Stimulated activated CD8-positive, alpha-beta memory T cell treated with anti-CD3 and anti-CD28 coated beads, Interleukin-12 subunit alpha, Interleukin-12 subunit beta, amount 100 ng/mL, for 4 hours (primary cell): Measurements from ENCODE around the gene CBX7.
A peak's percentile ranks its signal among the peaks of the same experiment; 100 is the strongest.

Source experiments
- DNase-seq: peaks from one replicate; pipeline ENCODE4 v3.0.0-alpha.2; 2020; ENCODE audit warnings: low read depth

Gene CBX7

GRCh38 chr22:39147335-39148025 lies 5.0 kb downstream of the CBX7 start:
- DNase-seq, result no peak

GRCh38 chr22:39146256-39147101 lies 6.0 kb downstream of the CBX7 start:
- no peak for DNase-seq

- DNase-seq, result peak; percentile 39
Observed at GRCh38 chr22:39144101-39144767, 8.2 kb downstream of the CBX7 start.

DNA sequence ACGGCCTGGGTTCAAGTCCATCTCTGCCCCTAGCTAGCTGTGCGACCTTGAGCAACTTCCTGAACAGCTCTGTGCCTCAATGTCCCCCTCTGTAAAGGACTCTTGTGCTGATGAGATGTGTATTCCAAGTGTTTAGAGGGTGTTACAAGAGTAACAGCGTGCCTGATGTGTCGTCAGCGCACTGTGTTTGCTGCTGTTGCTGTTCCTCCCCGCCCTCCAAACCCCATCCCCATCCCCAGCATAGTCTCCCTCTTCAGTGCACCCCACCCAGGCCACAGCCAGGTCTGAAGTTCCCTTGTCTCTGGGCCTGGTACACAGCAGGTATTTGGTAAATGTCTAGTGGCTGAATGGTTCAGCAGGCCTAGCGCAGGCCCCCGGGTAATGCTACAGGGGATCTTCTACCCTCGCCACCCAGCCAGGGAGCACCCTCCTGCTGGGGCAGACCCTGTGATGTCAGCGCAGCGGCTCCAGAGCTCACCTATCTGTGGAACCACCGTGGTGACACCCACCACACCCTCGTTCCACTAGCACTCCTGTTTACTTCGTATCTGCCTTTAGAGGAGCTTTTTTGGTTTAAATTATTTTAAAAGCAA lies 10.3 kb downstream of the CBX7 start:
- no peak for DNase-seq

DNA sequence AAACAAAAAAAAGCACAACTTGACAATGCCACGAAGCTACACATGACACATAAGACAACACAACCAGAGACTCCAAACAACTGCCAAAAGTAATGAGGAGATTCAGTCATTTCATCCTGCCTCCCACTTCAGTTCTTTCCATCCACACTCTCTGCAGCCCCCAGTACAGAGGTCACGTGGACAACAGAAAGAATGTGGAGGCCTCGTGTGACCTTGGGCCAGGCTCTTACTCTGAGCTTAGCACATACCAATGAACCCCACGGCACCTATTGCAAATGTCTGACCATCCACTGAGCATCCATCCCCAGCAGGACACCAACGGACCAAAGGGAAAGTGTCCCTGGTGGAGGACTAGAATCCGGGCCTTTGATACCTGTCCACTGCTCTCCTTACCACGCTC lies 12.5 kb downstream of the CBX7 start:
- DNase-seq, result no peak

DNA sequence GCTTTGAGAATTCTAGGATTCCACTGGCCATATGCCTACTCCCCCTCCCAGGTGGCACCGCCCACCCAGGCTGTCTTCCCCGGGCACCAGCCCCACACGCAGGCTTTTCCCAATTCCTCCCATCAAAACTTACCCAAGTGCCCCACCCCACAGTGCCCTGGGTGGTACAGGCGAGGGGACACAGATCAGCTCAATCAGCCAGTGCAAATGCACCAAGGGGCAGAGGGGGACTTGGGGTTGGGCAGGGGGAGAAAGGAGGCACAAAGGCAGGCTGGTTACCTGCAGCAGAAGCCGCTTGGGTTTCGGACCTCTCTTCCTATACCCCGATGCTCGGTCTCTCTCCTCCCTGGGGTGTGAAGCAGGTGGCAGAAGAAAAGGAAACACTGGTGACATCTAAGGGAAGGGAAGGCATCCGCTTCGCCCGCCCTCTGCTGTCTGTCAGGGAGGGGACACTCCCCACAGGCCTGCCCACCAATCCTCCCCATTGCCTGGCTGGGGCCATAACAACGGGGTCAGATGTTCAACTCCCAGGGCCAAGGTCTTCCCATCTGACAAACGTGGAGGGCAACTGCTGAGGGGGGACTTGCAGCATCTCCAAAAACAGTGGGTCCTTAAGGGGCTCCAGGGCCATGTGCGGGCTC lies 14.0 kb downstream of the CBX7 start:
- DNase-seq, result no peak

DNA sequence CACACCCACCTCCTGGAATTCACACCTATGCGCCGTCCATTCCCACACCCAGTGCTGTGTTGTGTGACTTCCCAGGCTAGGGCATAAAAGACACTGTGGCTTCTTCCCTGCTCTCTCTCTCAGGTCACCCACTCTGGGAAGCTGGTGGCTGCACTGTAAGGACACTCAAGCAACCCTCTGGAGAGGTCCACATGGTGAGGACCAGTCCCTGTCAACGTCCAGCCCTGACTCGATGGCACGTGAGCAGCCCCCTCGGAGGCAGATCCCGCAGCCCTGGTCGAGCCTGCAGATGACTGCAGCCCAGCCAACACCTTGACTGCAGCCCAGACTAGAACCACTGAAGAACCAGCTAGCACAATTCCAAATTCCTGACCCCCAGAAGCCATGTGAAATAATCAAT lies 16.2 kb downstream of the CBX7 start:
- no peak for DNase-seq

DNA sequence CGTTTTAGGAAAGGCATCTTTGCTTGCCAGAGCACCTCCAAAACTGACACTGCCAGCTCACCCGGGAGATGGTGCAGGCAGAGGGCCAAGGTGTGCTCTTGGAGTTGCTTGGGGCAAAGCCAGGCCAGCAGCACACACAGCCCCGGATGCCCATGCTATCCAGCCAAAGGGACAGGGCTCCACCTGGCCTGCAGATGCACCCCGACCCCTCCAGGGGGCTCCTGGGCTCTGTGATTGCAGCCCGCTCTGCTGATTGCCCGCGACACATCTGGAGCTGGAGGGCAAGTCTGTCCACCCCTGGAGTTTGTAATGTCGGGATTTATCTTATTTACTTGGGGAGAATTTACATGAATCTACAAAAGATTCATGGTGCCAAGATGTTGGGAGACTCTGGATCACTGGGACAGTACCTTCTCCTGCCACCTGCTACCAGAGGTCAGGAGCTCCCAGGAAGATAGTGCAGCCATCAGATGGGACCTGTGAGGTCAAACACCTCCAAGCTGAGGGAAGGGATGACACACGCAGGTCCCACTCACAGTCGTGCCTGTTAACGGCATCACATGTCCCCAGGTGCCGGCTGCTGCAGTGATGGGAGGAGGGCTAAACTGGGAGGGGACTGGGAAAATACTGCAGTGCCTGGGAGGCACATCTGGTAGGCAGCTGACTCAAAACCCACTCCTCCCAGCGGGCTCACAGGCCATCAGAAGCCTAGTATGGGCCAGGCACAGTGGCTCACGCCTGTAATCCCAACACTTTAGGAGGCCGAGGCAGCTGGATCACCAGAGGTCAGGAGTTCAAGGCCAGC lies 17.2 kb downstream of the CBX7 start:
- DNase-seq, result no peak

- DNase-seq, result no peak
Observed at GRCh38 chr22:39134366-39135091, 18.0 kb downstream of the CBX7 start.

- DNase-seq, result no peak
Observed at GRCh38 chr22:39133871-39134270, 18.6 kb downstream of the CBX7 start.

- DNase-seq, result no peak
Observed at GRCh38 chr22:39132871-39133524, 19.5 kb downstream of the CBX7 start.

DNA sequence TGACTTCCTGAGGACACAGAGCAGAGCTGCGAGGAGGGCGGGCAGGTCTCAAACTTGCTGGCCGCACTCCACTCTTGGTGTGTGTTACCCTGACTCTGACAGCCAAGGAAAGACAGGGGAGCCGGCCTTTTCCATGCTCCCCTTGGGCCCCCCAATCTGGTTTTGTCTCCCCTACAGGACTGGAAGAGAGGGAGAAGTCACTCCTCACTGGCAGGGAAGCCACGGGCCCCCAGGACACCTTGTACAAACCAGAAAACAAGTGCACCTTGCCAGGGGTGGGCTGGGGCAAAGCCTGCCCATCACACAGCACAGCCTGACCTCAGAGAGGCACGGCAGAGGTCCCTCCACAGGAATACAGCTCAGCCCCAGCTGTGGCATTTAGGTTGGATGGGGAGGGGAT lies 20.2 kb downstream of the CBX7 start:
- no peak for DNase-seq

DNA sequence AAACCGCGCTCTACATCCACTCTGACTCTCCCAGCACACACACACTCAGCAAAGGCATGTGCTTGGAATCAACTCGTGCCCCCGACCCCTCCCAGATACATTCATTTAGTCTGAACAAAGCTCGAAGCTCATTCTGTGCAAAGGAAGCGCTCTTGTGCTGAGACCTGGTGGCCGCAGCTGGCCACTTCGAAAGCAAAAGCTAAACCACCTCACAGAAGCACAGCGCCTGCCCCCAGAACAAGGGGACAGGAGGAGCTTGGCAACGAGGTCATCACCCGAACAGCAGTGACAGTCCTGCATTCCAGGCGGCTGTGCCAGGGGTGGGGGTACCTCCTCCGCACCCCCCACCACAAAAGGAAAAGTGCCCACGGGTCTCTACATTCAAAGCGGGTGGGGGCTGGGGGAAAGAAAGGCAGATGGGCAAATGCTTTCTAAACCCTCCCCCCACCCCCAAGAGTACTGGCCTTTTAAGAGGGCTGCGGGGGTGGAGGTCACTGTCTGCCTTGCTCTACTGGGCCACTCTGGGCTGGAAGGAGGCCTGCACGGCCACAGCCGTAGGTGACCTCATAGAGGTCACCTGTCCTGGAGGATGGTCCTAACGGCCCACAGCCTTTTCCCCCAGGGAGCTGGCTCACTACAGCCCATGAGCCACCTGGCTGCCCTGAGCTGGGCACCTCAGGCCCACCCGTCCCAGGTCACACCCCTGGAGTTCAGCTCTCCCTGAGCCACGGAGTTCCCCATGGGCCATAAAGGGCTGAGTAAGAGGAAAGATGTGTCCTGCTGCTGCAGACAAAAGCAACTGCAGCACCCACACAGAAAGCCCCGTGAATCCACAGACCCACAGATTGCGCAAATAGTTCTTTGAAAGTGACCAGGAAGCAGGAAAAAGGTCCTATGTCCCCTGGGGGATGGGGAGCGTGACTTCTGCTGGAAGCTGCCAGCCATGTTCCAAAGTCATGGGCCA lies 21.3 kb downstream of the CBX7 start:
- no peak for DNase-seq

DNA sequence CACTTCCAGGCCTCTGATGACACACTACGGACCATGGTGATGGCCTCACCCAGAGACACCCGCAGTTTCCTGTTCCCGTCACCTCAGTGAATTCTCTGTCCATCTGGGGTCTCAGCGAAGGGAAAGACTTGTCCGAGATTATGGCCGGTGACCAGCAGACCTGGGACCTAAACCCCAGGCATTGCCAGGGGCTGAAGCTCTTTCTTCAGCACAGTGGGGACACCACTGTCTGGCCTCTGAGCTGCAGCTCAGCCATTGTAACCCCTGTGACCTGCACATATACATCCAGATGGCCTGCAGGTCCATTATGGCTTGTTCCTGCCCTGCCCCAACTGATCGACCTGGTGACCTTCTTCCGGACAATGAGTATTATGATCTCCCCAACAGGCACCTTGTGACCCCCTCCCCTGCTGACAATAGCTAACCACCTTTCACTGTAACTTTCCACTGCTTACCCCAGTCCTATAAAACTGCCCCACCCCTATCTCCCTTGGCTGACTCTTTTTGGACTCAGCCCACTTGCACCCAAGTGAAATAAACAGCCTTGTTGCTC lies 22.3 kb downstream of the CBX7 start:
- no peak for DNase-seq

- no peak for DNase-seq
Observed at GRCh38 chr22:39129746-39130145, 22.7 kb downstream of the CBX7 start.

DNA sequence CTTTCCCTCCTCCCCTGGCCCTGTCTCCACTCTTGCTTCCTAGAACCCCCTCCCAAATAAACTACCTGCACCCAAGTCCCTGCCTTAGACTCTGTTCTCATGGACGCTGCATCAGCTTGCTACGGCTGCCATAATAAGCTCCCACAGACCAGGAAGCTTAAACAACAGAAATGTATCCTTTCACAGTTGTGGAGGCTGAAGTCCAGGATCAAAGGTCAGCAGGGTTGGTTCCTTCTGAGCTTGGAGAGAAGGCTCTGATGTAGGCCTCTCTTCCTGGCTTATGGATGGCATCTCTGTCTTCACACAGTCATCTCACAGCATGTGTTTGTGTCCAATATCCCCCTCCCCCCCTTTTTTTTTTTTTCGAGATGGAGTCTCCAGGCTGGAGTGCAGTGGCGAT lies 23.4 kb downstream of the CBX7 start:
- DNase-seq, result no peak

DNA sequence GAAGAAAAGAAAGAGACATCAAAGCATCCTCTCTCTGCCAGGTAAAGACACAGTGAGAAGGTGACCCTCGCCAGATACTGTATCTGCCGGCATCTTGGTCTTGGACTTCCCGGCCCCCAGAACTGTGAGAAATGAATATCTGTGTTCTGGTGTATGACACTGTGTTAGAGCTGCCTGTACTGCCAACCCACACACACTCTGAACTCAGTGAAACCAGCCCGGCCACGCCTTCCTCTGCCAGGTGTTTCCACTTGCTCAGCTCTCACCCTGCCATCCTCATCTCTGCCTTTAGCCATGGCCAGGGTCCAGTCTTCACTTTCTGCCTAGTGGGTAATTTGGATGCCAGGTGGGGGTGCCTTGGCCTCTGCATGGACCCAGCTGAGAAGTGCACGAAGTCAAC lies 24.0 kb downstream of the CBX7 start:
- DNase-seq, result no peak

DNA sequence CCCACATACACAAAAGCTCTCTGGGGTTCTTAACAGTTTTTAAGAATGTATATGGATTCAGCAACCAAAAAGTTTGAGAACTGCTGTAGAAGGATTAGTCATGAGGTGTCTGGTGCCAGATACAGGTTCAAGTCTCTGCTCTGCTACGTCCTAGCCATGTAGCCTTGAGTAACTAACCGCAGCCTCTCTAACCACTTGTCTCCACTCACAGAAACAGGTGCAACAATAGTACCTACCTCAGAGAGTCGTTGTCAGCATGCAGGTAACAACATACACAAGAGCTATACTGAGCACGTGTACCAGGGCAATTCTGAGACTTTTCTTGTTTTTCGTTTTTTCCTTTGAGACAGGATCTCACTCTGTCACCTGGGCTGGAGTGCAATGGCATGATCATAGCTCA lies 26.9 kb downstream of the CBX7 start:
- DNase-seq, result no peak
